Suprapubic skin (tissue), 3 donors: Measurements from ENCODE around the gene DZANK1.

Source experiments
- CTCF ChIP-seq, 2 donors: fragments of 200-600 bp in 1 of 2; fragments of 450-650 bp in 1 of 2; sonication (generic) in 1 of 2; IDR thresholded peaks; one replicate each; pipeline ENCODE4 v1.5.1; 2016 to 2019; ENCODE audit warnings: antibody characterized with exemption in 2 of 2, mild to moderate bottlenecking in 1 of 2, moderate library complexity in 1 of 2
- POLR2A ChIP-seq, 2 donors: fragments of 450-650 bp; IDR thresholded peaks; one replicate each; pipeline ENCODE4 v1.6.1; 2017; ENCODE audit warnings: antibody characterized with exemption in 2 of 2, mild to moderate bottlenecking in 2 of 2, moderate library complexity in 2 of 2

GRCh38 chr20:18364768-18365167 is 102.1 kb downstream of the DZANK1 start:
- TF ChIP-seq POLR2A (IDR thresholded peaks at IDR 0.05) (no peak), CTCF (IDR thresholded peaks at IDR 0.05) (no peak)
